IPS DF 6.9 (cell line): ENCODE measurements around the gene AKT1.

Source experiments
- DNase-seq: peaks from one replicate; pipeline ENCODE4 v3.0.0-alpha.2; 2013; ENCODE audit warnings: low read depth, low spot score
- H3K27ac ChIP-seq: one replicate; pipeline ENCODE4 v1.5.1; 2013; ENCODE audit warnings: low read length, control low read depth
- H3K27me3 ChIP-seq: 2 replicates; pipeline ENCODE4 v1.6.1; 2013; ENCODE audit warnings: mild to moderate bottlenecking, low read length; ENCODE audit not compliant: control insufficient read depth, insufficient read depth
- H3K36me3 ChIP-seq: 2 replicates; pipeline ENCODE4 v1.6.1; 2013; ENCODE audit warnings: low read length; ENCODE audit not compliant: control insufficient read depth, insufficient read depth
- H3K4me1 ChIP-seq: 2 replicates; pipeline ENCODE4 v1.6.1; 2013; ENCODE audit warnings: low read length; ENCODE audit not compliant: control insufficient read depth, insufficient read depth
- H3K4me3 ChIP-seq: 2 replicates; pipeline ENCODE4 v1.5.1; 2013; ENCODE audit warnings: mild to moderate bottlenecking, low read length
- H3K9me3 ChIP-seq: 2 replicates; pipeline ENCODE4 v1.6.1; 2013; ENCODE audit warnings: low read length, inconsistent platforms; ENCODE audit not compliant: control insufficient read depth, insufficient read depth
- WGBS: extraction: QIAGEN DNeasy Blood & Tissue Kit; methylation state at CpG from one replicate; pipeline ENCODE4 v1.1.7; 2013; ENCODE audit warnings: mixed read lengths, missing lambda C conversion rate; ENCODE audit not compliant: insufficient read length, insufficient coverage; 5-methylcytosine and 5-hydroxymethylcytosine counted together

Gene AKT1

GRCh38 chr14:104827177-104828055 is 31.9 kb upstream of the AKT1 start:
- no CpG with 5 or more reads among the region's 39 CpGs for WGBS
- H3K27ac ChIP-seq = no peak overlapping the region
- no peak for DNase-seq
- H3K4me3 ChIP-seq = peak overlapping the region; percentile 35; the same call in 1 of the 2 replicates
- no peaks in the 10 kb centered on the region; the same call in 1 of the 2 replicates for H3K27me3 ChIP-seq
- H3K36me3 ChIP-seq = no peaks in the 10 kb centered on the region
- no peaks in the 10 kb centered on the region for H3K9me3 ChIP-seq
- peaks cover 1% of the 10 kb centered on the region; the same call in 1 of the 2 replicates for H3K4me1 ChIP-seq

GRCh38 chr14:104826861-104827176 is 31.3 kb upstream of the AKT1 start:
- Histone ChIP-seq H3K4me1 (peaks cover 1% of the 10 kb centered on the region; the same call in 1 of the 2 replicates), H3K4me3 (peak overlapping the region; percentile 35; the same call in 1 of the 2 replicates), H3K27ac (no peak overlapping the region), H3K9me3 (no peaks in the 10 kb centered on the region), H3K27me3 (no peaks in the 10 kb centered on the region; the same call in 1 of the 2 replicates), H3K36me3 (no peaks in the 10 kb centered on the region)
- no CpG with 5 or more reads among the region's 27 CpGs for WGBS
- no peak for DNase-seq

GRCh38 chr14:104826189-104826860 is 30.8 kb upstream of the AKT1 start:
- no peaks in the 10 kb centered on the region; the same call in 1 of the 2 replicates for H3K27me3 ChIP-seq
- no CpG with 5 or more reads among the region's 54 CpGs for WGBS
- H3K4me1 ChIP-seq = peaks cover 1% of the 10 kb centered on the region; the same call in 1 of the 2 replicates
- no peaks in the 10 kb centered on the region for H3K36me3 ChIP-seq
- no peaks in the 10 kb centered on the region for H3K9me3 ChIP-seq
- H3K4me3 ChIP-seq = peak overlapping the region; percentile 58; the same call in 1 of the 2 replicates
- DNase-seq = no peak
- no peak overlapping the region for H3K27ac ChIP-seq

GRCh38 chr14:104824353-104824997 is 28.9 kb upstream of the AKT1 start:
- Histone ChIP-seq H3K4me1 (peaks cover 1% of the 10 kb centered on the region; the same call in 1 of the 2 replicates), H3K4me3 (no peak overlapping the region), H3K27ac (no peak overlapping the region), H3K27me3 (no peaks in the 10 kb centered on the region; the same call in 1 of the 2 replicates), H3K36me3 (no peaks in the 10 kb centered on the region), H3K9me3 (no peaks in the 10 kb centered on the region)
- no peak for DNase-seq
- 100% methylated on average over 2 of the region's 2 CpGs for WGBS

GRCh38 chr14:104822821-104823615 is 27.5 kb upstream of the AKT1 start:
- Histone ChIP-seq H3K4me3 (no peak overlapping the region), H3K27me3 (no peaks in the 10 kb centered on the region; the same call in 1 of the 2 replicates), H3K9me3 (no peaks in the 10 kb centered on the region), H3K27ac (no peak overlapping the region), H3K4me1 (peaks cover 1% of the 10 kb centered on the region; the same call in 1 of the 2 replicates), H3K36me3 (no peaks in the 10 kb centered on the region)
- no CpG with 5 or more reads among the region's 22 CpGs for WGBS
- DNase-seq = no peak

GRCh38 chr14:104821971-104822608 is 26.5 kb upstream of the AKT1 start:
- H3K4me3 ChIP-seq = no peak overlapping the region
- no peaks in the 10 kb centered on the region for H3K36me3 ChIP-seq
- no peaks in the 10 kb centered on the region for H3K4me1 ChIP-seq
- H3K27me3 ChIP-seq = no peaks in the 10 kb centered on the region; the same call in 1 of the 2 replicates
- H3K27ac ChIP-seq = no peak overlapping the region
- no CpG with 5 or more reads among the region's 27 CpGs for WGBS
- H3K9me3 ChIP-seq = no peaks in the 10 kb centered on the region
- no peak for DNase-seq

- Histone ChIP-seq H3K4me3 (no peak overlapping the region), H3K4me1 (no peaks in the 10 kb centered on the region), H3K27ac (no peak overlapping the region), H3K36me3 (no peaks in the 10 kb centered on the region), H3K9me3 (no peaks in the 10 kb centered on the region), H3K27me3 (no peaks in the 10 kb centered on the region; the same call in 1 of the 2 replicates)
- DNase-seq = no peak
- no CpG with 5 or more reads among the region's 23 CpGs for WGBS
Measured at GRCh38 chr14:104821229-104821945, 25.8 kb upstream of the AKT1 start.

GRCh38 chr14:104820669-104821228 is 25.2 kb upstream of the AKT1 start:
- DNase-seq = no peak
- Histone ChIP-seq H3K4me3 (no peak overlapping the region), H3K27me3 (no peaks in the 10 kb centered on the region; the same call in 1 of the 2 replicates), H3K9me3 (no peaks in the 10 kb centered on the region), H3K4me1 (no peaks in the 10 kb centered on the region), H3K27ac (no peak overlapping the region), H3K36me3 (no peaks in the 10 kb centered on the region)
- no CpG with 5 or more reads among the region's 22 CpGs for WGBS

- no peak overlapping the region for H3K27ac ChIP-seq
- H3K36me3 ChIP-seq = no peaks in the 10 kb centered on the region
- DNase-seq = no peak
- no peaks in the 10 kb centered on the region for H3K4me1 ChIP-seq
- no peak overlapping the region for H3K4me3 ChIP-seq
- H3K9me3 ChIP-seq = no peaks in the 10 kb centered on the region
- WGBS = no CpG with 5 or more reads among the region's 12 CpGs
- no peaks in the 10 kb centered on the region for H3K27me3 ChIP-seq
Measured at GRCh38 chr14:104819361-104819781, 23.8 kb upstream of the AKT1 start.
